D721Med (cell line): Measurements from ENCODE around the gene TBC1D23.
A peak's percentile ranks its signal among the peaks of the same experiment; 100 is the strongest.

Experiments used
- DNase-seq: peaks from one replicate; pipeline ENCODE4 v3.0.0; 2011; ENCODE audit warnings: low spot score; ENCODE audit not compliant: insufficient read length
- FAIRE-seq: peaks from 2 replicates; lab custom pipeline; 2011; peaks lifted over from hg19 to GRCh38; lab: Jason Lieb, UNC
- CTCF ChIP-seq: IDR thresholded peaks from 2 replicates; pipeline ENCODE4 v1.5.1; 2012; ENCODE audit warnings: mild to moderate bottlenecking, control low read depth; ENCODE audit not compliant: insufficient read depth; ENCODE audit errors: missing control alignments

TBC1D23 gene

GRCh38 chr3:100260685-100261484 lies at the start of gene TBC1D23:
TSS of gene TBC1D23 (plus strand) at chr3:100260992. CDS start at chr3:100261019, 27 bp downstream.
- FAIRE-seq (no peak), DNase-seq (peak; percentile 57)
- TF ChIP-seq CTCF: no peak

GRCh38 chr3:100213891-100214573 lies 46.8 kb upstream of the TBC1D23 start:
- FAIRE-seq: no peak
- DNase-seq: no peak

GRCh38 chr3:100214574-100214964 lies 46.2 kb upstream of the TBC1D23 start:
- DNase-seq (no peak), FAIRE-seq (no peak)
- no peak for TF ChIP-seq CTCF

More at GRCh38 chr3:100213891-100214573, 46.8 kb upstream of the TBC1D23 start:
- TF ChIP-seq CTCF: no peak

GRCh38 chr3:100216713-100217112 lies 44.1 kb upstream of the TBC1D23 start:
- DNase-seq (no peak), FAIRE-seq (no peak)

GRCh38 chr3:100221159-100221558 lies 39.6 kb upstream of the TBC1D23 start:
- no peak for FAIRE-seq
- TF ChIP-seq CTCF: no peak
- DNase-seq: no peak

More at GRCh38 chr3:100216713-100217112, 44.1 kb upstream of the TBC1D23 start:
- TF ChIP-seq CTCF: no peak

- TF ChIP-seq CTCF: no peak
- DNase-seq: no peak
- FAIRE-seq: no peak
These were observed 35.6 kb upstream of the TBC1D23 start for GRCh38 chr3:100225193-100225592.

GRCh38 chr3:100225883-100226282 lies 34.9 kb upstream of the TBC1D23 start:
- TF ChIP-seq CTCF: no peak
- no peak for DNase-seq
- FAIRE-seq: no peak
